Spleen (tissue), 11 donors: Measurements from ENCODE around the gene TMEM145. TPM values are rescaled to one million over a fixed set of nuclear protein-coding genes. Genes with fewer than 3 reads are reported as not detected.
"Not testable (repeated sequence)": the region's sequence is repeated elsewhere in the genome, so short reads cannot be mapped to it uniquely, and the experiment has no call there.

Source experiments
- DNase-seq: peaks from one replicate; pipeline ENCODE4 v3.0.0-alpha.2; 2020
- H3K27ac ChIP-seq, 8 donors: fragments of 200-600 bp; sonication (generic) in 7 of 8; 1 replicate in 4 of 8; 2 replicates in 4 of 8; pipeline versions ENCODE4 v1.5.0 to v1.8.0; 2016 to 2021; ENCODE audit warnings: inconsistent platforms in 4 of 8, mild to moderate bottlenecking in 4 of 8, moderate library complexity in 1 of 8
- H3K27me3 ChIP-seq, 7 donors: fragments of 200-600 bp; sonication (generic) in 6 of 7; replicated peaks in 1 of 7; 1 replicate in 4 of 7; 2 replicates in 3 of 7; pipeline versions ENCODE4 v1.5.0 to v1.8.0; 2016 to 2021; ENCODE audit warnings: inconsistent platforms in 3 of 7, mild to moderate bottlenecking in 1 of 7
- H3K36me3 ChIP-seq, 6 donors: fragments of 200-600 bp; sonication (generic) in 5 of 6; 1 replicate in 4 of 6; 2 replicates in 2 of 6; pipeline versions ENCODE4 v1.5.0 to v1.8.0; 2016 to 2021; ENCODE audit warnings: inconsistent platforms in 2 of 6
- H3K4me1 ChIP-seq, 6 donors: fragments of 200-600 bp; sonication (generic) in 5 of 6; 1 replicate in 3 of 6; 2 replicates in 3 of 6; pipeline versions ENCODE4 v1.5.0 to v1.8.0; 2016 to 2021; ENCODE audit warnings: inconsistent platforms in 3 of 6
- H3K4me3 ChIP-seq, 8 donors: fragments of 200-600 bp; sonication (generic) in 7 of 8; 1 replicate in 4 of 8; 2 replicates in 4 of 8; pipeline versions ENCODE4 v1.5.0 to v1.8.0; 2016 to 2021; ENCODE audit warnings: inconsistent platforms in 4 of 8, mild to moderate bottlenecking in 4 of 8, moderate library complexity in 2 of 8
- H3K9me3 ChIP-seq, 8 donors: fragments of 200-600 bp; sonication (generic) in 7 of 8; 1 replicate in 4 of 8; 2 replicates in 4 of 8; pipeline versions ENCODE4 v1.5.0 to v1.8.0; 2016 to 2021; ENCODE audit warnings: inconsistent platforms in 4 of 8
- POLR2A ChIP-seq, 3 donors: fragments of 450-650 bp; IDR thresholded peaks; one replicate each; pipeline ENCODE4 v1.5.1; 2017; ENCODE audit warnings: antibody characterized with exemption in 3 of 3, mild to moderate bottlenecking in 1 of 3
- POLR2AphosphoS5 ChIP-seq, 3 donors: sonication (generic); formaldehyde crosslinking; IDR thresholded peaks; one replicate each; pipeline ENCODE4 v1.5.1; 2017; ENCODE audit warnings: antibody characterized with exemption in 3 of 3
- WGBS, 5 donors: extraction: QIAGEN DNeasy Blood & Tissue Kit in 3 of 5; methylation state at CpG; one replicate each; pipeline versions ENCODE4 v1.1.5 to v1.1.7; 2013 to 2018; 5-methylcytosine and 5-hydroxymethylcytosine counted together
- intact Hi-C: fragments of 100-400 bp; cut with DNase I; formaldehyde crosslinking; loops from one replicate; pipeline ENCODE4 v1.15.0; 2023; ENCODE audit warnings: low total_unique reads
- polyA plus RNA-seq, 3 donors: library from polyadenylated mRNA; stranded (reverse); fragments of 200-250 nt; gene quantifications; one replicate each; pipeline ENCODE4 v1.2.1, GENCODE V29; 2013
- total RNA-seq, 7 donors: library from RNA; depleted of rRNA in 3 of 7; stranded (reverse); fragments of >200 nt in 3 of 7; fragmentation: NEBNext Ultra II Directional in 4 of 7; extraction: Animal tissue kit (Norgen Biotek cat#: 25700) in 4 of 7; gene quantifications; one replicate each; pipeline versions ENCODE4 v1.1.0 to v1.2.1, GENCODE V29; 2016 to 2021
- TF ChIP-seq, protein P1 (sequence below), 11 experiments: fragments of 200-600 bp in 7 of 11; fragments of 450-650 bp in 4 of 11; sonication (generic) in 4 of 11; IDR thresholded peaks in 8 of 11; conservative IDR thresholded peaks in 3 of 11; 1 replicate in 7 of 11; 2 replicates in 4 of 11; pipeline versions ENCODE4 v1.4.0 to v1.8.0; 2016 to 2021; ENCODE audit warnings: antibody characterized with exemption in 11 of 11, inconsistent platforms in 4 of 11, mild to moderate bottlenecking in 1 of 11
- donor health status: healthy with polysubstance abuse.
- donor health status: DM: no; HTN: no; CAD: no; lungs with moderate emphysema.
- donor health status: DM: no; HTN: no; CAD: no.
- donor health status: Bipolar disorder and iron deficiency.
- donor health status: healthy.
- donor health status: DM: no; HTN: no; CAD: no.
- donor health status: DM: yes; HTN: yes; CAD: no.

TMEM145 gene
- total and polyA plus RNA-seq, 10 donors: 0.13 to 2.3 (median 0.73) TPM; not detected in 1

DNA sequence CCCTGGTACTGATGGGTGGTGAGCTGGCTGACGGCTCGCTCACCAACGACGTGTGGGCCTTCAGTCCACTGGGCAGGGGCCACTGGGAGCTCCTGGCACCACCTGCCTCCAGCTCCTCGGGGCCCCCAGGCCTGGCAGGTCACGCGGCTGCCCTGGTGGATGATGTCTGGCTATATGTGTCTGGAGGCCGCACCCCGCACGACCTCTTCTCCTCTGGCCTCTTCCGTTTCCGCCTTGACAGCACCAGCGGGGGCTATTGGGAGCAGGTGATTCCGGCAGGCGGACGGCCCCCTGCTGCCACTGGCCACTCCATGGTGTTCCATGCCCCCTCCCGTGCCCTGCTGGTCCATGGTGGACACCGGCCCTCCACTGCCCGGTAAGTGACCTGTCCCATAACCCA, 22.9 kb downstream of the TMEM145 start:
- TF ChIP-seq POLR2A (IDR thresholded peaks at IDR 0.05) (no peak), POLR2AphosphoS5 (IDR thresholded peaks at IDR 0.05) (no peak)
- TF ChIP-seq, protein P1, sequence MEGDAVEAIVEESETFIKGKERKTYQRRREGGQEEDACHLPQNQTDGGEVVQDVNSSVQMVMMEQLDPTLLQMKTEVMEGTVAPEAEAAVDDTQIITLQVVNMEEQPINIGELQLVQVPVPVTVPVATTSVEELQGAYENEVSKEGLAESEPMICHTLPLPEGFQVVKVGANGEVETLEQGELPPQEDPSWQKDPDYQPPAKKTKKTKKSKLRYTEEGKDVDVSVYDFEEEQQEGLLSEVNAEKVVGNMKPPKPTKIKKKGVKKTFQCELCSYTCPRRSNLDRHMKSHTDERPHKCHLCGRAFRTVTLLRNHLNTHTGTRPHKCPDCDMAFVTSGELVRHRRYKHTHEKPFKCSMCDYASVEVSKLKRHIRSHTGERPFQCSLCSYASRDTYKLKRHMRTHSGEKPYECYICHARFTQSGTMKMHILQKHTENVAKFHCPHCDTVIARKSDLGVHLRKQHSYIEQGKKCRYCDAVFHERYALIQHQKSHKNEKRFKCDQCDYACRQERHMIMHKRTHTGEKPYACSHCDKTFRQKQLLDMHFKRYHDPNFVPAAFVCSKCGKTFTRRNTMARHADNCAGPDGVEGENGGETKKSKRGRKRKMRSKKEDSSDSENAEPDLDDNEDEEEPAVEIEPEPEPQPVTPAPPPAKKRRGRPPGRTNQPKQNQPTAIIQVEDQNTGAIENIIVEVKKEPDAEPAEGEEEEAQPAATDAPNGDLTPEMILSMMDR (IDR thresholded peaks at IDR 0.05 in 8 of 11, conservative IDR thresholded peaks at IDR 0.05 in 3 of 11): no peak
- DNase-seq: no peak
- Histone ChIP-seq H3K27me3 (no peaks in the 10 kb centered on the region), H3K4me1 (peaks cover 0 to 18% (median 10%) of the 10 kb centered on the region in 6 donors), H3K4me3 (no peak overlapping the region), H3K9me3 (no peaks in the 10 kb centered on the region), H3K27ac (no peak overlapping the region), H3K36me3 (peaks cover 0 to 52% (median 16%) of the 10 kb centered on the region in 6 donors)
- WGBS, 5 donors: 89 to 97% (median 94%) methylated on average over 18 to 19 of the region's 19 CpGs
- intact Hi-C loops: no loop called here

DNA sequence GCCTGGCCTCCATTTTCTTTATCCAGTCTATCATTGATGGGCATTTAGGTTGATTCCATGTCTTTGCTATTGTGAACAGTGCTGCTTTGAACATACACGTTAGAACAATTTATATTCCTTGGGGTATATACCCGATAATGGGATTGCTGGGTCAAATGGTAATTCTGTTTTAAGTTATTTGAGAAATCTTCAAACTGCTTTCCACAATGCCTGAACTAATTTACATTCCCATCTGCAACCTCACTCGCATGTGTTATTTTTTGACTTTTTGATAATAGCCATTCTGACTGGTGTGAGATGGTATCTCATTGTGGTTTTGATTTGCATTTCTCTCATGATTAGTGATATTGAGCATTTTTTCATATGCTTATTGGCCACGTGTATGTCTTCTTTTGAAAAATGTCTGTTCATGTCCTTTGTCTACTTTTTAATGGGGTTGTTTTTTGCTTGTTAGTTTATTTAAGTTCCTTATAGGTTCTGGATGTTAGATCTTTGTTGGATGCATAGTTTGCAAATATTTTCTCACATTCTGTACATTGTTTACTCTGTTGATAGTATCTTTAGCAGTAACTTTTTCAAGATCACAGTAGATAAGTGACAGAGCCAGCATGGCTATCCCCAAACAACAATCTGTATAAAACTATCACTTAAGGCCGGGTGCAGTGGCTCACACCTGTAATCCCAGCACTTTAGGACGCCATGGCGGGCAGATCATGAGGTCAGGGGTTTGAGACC, 26.2 kb downstream of the TMEM145 start:
- intact Hi-C loops, H3K4me3 ChIP-seq, H3K27ac ChIP-seq, DNase-seq, H3K27me3 ChIP-seq, H3K4me1 ChIP-seq, H3K9me3 ChIP-seq: not testable (repeated sequence)
- WGBS, 5 donors: 82 to 91% (median 85%) methylated on average over 7 of the region's 7 CpGs
- peaks cover 0 to 73% (median 20%) of the 10 kb centered on the region in 6 donors for H3K36me3 ChIP-seq

DNA sequence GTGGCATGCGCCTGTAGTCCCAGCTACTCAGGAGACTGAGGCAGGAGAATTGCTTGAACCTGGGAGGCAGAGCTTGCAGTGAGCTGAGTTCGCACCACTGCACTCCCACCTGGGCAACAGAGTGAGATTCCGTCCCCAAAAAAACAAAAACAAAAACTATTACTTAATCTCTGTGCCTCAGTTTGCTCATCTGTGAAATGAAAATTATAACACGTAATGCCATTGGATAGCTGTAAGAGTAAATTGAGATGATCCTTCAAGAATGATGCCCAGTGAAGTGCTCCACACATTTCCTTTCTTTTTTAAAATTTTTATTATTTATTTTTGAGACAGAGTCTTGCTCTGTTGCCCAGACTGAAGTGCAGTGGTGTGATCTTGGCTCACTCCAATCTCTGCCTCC, 26.8 kb downstream of the TMEM145 start:
- H3K27ac ChIP-seq, intact Hi-C loops, H3K4me3 ChIP-seq, H3K4me1 ChIP-seq, H3K27me3 ChIP-seq, DNase-seq, H3K9me3 ChIP-seq: not testable (repeated sequence)
- peaks cover 0 to 79% (median 26%) of the 10 kb centered on the region in 6 donors for H3K36me3 ChIP-seq
- 93 to 96% (median 93%) methylated on average over 4 of the region's 4 CpGs for WGBS, 5 donors

DNA sequence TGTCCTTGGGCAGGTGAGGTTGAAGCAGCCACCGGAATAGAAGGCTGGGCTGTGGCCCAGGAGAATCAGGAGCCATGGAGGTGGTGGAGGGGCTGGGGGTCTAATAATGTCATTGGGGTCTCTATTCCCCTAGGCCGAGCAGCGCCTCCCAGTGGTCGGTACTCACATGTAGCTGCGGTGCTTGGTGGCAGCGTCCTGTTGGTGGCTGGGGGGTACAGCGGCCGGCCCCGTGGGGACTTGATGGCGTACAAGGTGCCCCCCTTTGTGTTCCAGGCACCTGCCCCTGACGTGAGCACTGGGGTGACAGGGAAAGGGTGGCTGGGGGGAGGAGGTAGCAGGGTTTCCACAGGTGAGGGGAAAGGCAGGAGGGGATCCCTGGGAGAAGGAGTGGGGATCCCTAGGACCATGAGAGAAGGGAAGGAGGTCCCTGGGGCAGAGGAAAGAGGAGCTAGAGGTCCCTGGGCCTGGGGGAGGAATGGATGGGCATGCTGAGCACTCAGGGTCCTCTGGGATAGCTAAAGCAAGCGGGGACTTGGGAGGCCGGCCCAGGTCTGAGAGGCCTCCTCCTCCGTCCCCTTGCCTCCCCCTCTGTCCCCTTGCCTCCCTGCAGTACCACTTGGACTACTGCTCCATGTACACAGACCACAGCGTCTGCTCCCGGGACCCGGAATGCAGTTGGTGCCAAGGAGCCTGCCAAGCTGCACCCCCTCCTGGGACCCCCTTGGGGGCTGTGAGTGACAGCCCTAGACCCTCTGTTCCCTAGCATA, 30.4 kb downstream of the TMEM145 start:
- TF ChIP-seq POLR2AphosphoS5 (IDR thresholded peaks at IDR 0.05): no peak
- no peak for TF ChIP-seq POLR2A (IDR thresholded peaks at IDR 0.05)
- TF ChIP-seq, protein P1 (IDR thresholded peaks at IDR 0.05 in 8 of 11, conservative IDR thresholded peaks at IDR 0.05 in 3 of 11): no peak
- no peak for DNase-seq
- Histone ChIP-seq H3K9me3 (no peaks in the 10 kb centered on the region), H3K27me3 (no peaks in the 10 kb centered on the region), H3K4me1 (peaks cover 0 to 11% (median 0%) of the 10 kb centered on the region in 6 donors), H3K4me3 (no peak overlapping the region), H3K36me3 (peaks cover 0 to 76% (median 14%) of the 10 kb centered on the region in 6 donors), H3K27ac (no peak overlapping the region)
- intact Hi-C loops: no loop called here
- 90 to 94% (median 91%) methylated on average over 13 to 17 of the region's 17 CpGs for WGBS, 5 donors

DNA sequence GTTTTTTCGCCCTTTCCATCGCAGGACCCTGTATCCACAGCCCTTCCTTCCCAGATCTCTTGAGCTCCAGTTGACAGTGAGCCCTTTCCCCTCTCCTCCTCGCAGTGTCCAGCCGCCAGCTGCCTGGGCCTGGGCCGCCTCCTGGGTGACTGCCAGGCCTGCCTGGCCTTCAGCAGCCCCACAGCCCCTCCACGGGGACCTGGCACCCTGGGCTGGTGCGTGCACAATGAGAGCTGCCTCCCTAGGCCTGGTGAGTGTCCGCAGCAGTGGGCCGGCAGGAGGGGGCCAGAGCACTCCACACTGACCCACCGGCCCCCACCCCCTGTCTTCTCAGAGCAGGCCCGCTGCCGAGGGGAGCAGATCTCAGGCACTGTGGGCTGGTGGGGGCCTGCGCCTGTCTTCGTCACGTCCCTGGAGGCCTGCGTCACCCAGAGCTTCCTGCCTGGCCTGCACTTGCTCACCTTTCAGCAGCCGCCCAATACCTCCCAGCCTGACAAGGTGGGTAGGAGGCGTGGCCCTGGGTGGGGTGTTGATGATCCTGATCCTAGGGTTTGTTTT, 31.3 kb downstream of the TMEM145 start:
- no peak for DNase-seq

More for the DNA sequence above, 31.3 kb downstream of the TMEM145 start:
- intact Hi-C loops: no loop called here
- Histone ChIP-seq H3K36me3 (peaks cover 0 to 82% (median 14%) of the 10 kb centered on the region in 6 donors), H3K27ac (no peak overlapping the region), H3K27me3 (no peaks in the 10 kb centered on the region), H3K4me1 (peaks cover 0 to 11% (median 0%) of the 10 kb centered on the region in 6 donors), H3K9me3 (no peaks in the 10 kb centered on the region), H3K4me3 (no peak overlapping the region)
- WGBS, 5 donors: 90 to 96% (median 95%) methylated on average over 17 to 18 of the region's 18 CpGs
- TF ChIP-seq POLR2A (IDR thresholded peaks at IDR 0.05) (no peak), POLR2AphosphoS5 (IDR thresholded peaks at IDR 0.05) (no peak)
- TF ChIP-seq, protein P1 (IDR thresholded peaks at IDR 0.05 in 8 of 11, conservative IDR thresholded peaks at IDR 0.05 in 3 of 11): no peak
